Large intestine (tissue), 3 donors: ENCODE results near the gene SLC6A18. TPM values are rescaled to one million over a fixed set of nuclear protein-coding genes. Genes with fewer than 3 reads are reported as not detected.
"Not testable (repeated sequence)": the region's sequence is repeated elsewhere in the genome, so short reads cannot be mapped to it uniquely, and the experiment has no call there.

Experiments used
- DNase-seq, 2 donors: peaks; one replicate each; pipeline versions ENCODE4 v3.0.0 to v3.0.0-alpha.2; 2013
- H3K27ac ChIP-seq: one replicate; pipeline ENCODE4 v1.5.1; 2013; ENCODE audit warnings: low read length
- H3K27me3 ChIP-seq: 2 replicates; pipeline ENCODE4 v1.6.1; 2013; ENCODE audit warnings: low read length; ENCODE audit not compliant: control insufficient read depth, insufficient read depth
- H3K36me3 ChIP-seq: 2 replicates; pipeline ENCODE4 v1.6.1; 2013; ENCODE audit warnings: low read length; ENCODE audit not compliant: control insufficient read depth, insufficient read depth
- H3K4me1 ChIP-seq: one replicate; pipeline ENCODE4 v1.6.1; 2013; ENCODE audit warnings: low read length; ENCODE audit not compliant: control insufficient read depth, insufficient read depth
- H3K4me3 ChIP-seq: one replicate; pipeline ENCODE4 v1.5.1; 2013; ENCODE audit warnings: low read length
- H3K9me3 ChIP-seq: one replicate; pipeline ENCODE4 v1.6.1; 2013; ENCODE audit warnings: mild to moderate bottlenecking, low read depth, low read length, moderate library complexity; ENCODE audit not compliant: control insufficient read depth
- WGBS: methylation state at CpG from one replicate; pipeline ENCODE4 v1.1.5; 2013; ENCODE audit warnings: low lambda C conversion rate; ENCODE audit not compliant: insufficient coverage; 5-methylcytosine and 5-hydroxymethylcytosine counted together
- polyA plus RNA-seq: library from polyadenylated mRNA; unstranded; fragments of 120-200 nt; gene quantifications from one replicate; pipeline ENCODE4 v1.2.1, GENCODE V29; 2013

SLC6A18 gene
- polyA plus RNA-seq, 1 donor = 0.03 TPM

GRCh38 chr5:1275397-1276391, 50.5 kb downstream of the SLC6A18 start:
- not testable (repeated sequence) for H3K36me3 ChIP-seq, H3K4me1 ChIP-seq, H3K27ac ChIP-seq, H3K27me3 ChIP-seq, H3K4me3 ChIP-seq
- peaks cover 49% of the 10 kb centered on the region for H3K9me3 ChIP-seq
- WGBS = no CpG with 5 or more reads among the region's 10 CpGs
- DNase-seq = peak in 1 of 2 donors; percentile 55

- Histone ChIP-seq H3K27ac (no peak overlapping the region), H3K4me1 (peaks cover 3% of the 10 kb centered on the region), H3K27me3 (no peaks in the 10 kb centered on the region), H3K4me3 (no peak overlapping the region), H3K36me3 (no peaks in the 10 kb centered on the region), H3K9me3 (peaks cover 48% of the 10 kb centered on the region)
- no peak for DNase-seq
- WGBS = no CpG with 5 or more reads among the region's 20 CpGs
These were observed 51.7 kb downstream of the SLC6A18 start for GRCh38 chr5:1276930-1277329.

GRCh38 chr5:1277331-1277730, 52.1 kb downstream of the SLC6A18 start:
- WGBS = no CpG with 5 or more reads among the region's 21 CpGs
- peaks cover 44% of the 10 kb centered on the region for H3K9me3 ChIP-seq
- no peak overlapping the region for H3K27ac ChIP-seq
- peaks cover 3% of the 10 kb centered on the region for H3K4me1 ChIP-seq
- DNase-seq = no peak
- no peak overlapping the region for H3K4me3 ChIP-seq
- H3K36me3 ChIP-seq = no peaks in the 10 kb centered on the region
- no peaks in the 10 kb centered on the region for H3K27me3 ChIP-seq

- DNase-seq = no peak
- Histone ChIP-seq H3K27ac (no peak overlapping the region), H3K27me3 (no peaks in the 10 kb centered on the region), H3K36me3 (no peaks in the 10 kb centered on the region), H3K4me1 (peaks cover 3% of the 10 kb centered on the region), H3K9me3 (peaks cover 41% of the 10 kb centered on the region), H3K4me3 (no peak overlapping the region)
- WGBS = no CpG with 5 or more reads among the region's 10 CpGs
These were observed 52.6 kb downstream of the SLC6A18 start for GRCh38 chr5:1277781-1278180.

GRCh38 chr5:1278216-1278615, 53.0 kb downstream of the SLC6A18 start:
- no peak overlapping the region for H3K4me3 ChIP-seq
- no CpG with 5 or more reads among the region's 13 CpGs for WGBS
- H3K27me3 ChIP-seq = no peaks in the 10 kb centered on the region
- H3K27ac ChIP-seq = no peak overlapping the region
- no peaks in the 10 kb centered on the region for H3K36me3 ChIP-seq
- H3K4me1 ChIP-seq = peaks cover 3% of the 10 kb centered on the region
- H3K9me3 ChIP-seq = peaks cover 38% of the 10 kb centered on the region
- DNase-seq = no peak

GRCh38 chr5:1278656-1279442, 53.7 kb downstream of the SLC6A18 start:
- no CpG with 5 or more reads among the region's 42 CpGs for WGBS
- H3K4me3 ChIP-seq = no peak overlapping the region
- no peaks in the 10 kb centered on the region for H3K27me3 ChIP-seq
- peaks cover 3% of the 10 kb centered on the region for H3K4me1 ChIP-seq
- no peak overlapping the region for H3K27ac ChIP-seq
- H3K9me3 ChIP-seq = peaks cover 38% of the 10 kb centered on the region
- H3K36me3 ChIP-seq = no peaks in the 10 kb centered on the region
- DNase-seq = no peak

- H3K4me1 ChIP-seq = peaks cover 3% of the 10 kb centered on the region
- no peak overlapping the region for H3K27ac ChIP-seq
- no peaks in the 10 kb centered on the region for H3K36me3 ChIP-seq
- H3K4me3 ChIP-seq = no peak overlapping the region
- H3K27me3 ChIP-seq = no peaks in the 10 kb centered on the region
- no CpG with 5 or more reads among the region's 34 CpGs for WGBS
- DNase-seq = no peak
- peaks cover 38% of the 10 kb centered on the region for H3K9me3 ChIP-seq
These were observed 54.4 kb downstream of the SLC6A18 start for GRCh38 chr5:1279443-1280151.

GRCh38 chr5:1280177-1281037, 55.2 kb downstream of the SLC6A18 start:
- no peak overlapping the region for H3K4me3 ChIP-seq
- H3K9me3 ChIP-seq = peaks cover 38% of the 10 kb centered on the region
- H3K27me3 ChIP-seq = no peaks in the 10 kb centered on the region
- peaks cover 2% of the 10 kb centered on the region for H3K4me1 ChIP-seq
- DNase-seq = no peak
- H3K27ac ChIP-seq = no peak overlapping the region
- no CpG with 5 or more reads among the region's 32 CpGs for WGBS
- no peaks in the 10 kb centered on the region for H3K36me3 ChIP-seq

- H3K9me3 ChIP-seq = peaks cover 34% of the 10 kb centered on the region
- H3K27ac ChIP-seq = no peak overlapping the region
- H3K27me3 ChIP-seq = no peaks in the 10 kb centered on the region
- no peak overlapping the region for H3K4me3 ChIP-seq
- no CpG with 5 or more reads among the region's 16 CpGs for WGBS
- no peaks in the 10 kb centered on the region for H3K4me1 ChIP-seq
- no peak for DNase-seq
- no peaks in the 10 kb centered on the region for H3K36me3 ChIP-seq
These were observed 56.1 kb downstream of the SLC6A18 start for GRCh38 chr5:1281038-1281882.
